Measurements from ENCODE around the gene RABGAP1L.

DNA sequence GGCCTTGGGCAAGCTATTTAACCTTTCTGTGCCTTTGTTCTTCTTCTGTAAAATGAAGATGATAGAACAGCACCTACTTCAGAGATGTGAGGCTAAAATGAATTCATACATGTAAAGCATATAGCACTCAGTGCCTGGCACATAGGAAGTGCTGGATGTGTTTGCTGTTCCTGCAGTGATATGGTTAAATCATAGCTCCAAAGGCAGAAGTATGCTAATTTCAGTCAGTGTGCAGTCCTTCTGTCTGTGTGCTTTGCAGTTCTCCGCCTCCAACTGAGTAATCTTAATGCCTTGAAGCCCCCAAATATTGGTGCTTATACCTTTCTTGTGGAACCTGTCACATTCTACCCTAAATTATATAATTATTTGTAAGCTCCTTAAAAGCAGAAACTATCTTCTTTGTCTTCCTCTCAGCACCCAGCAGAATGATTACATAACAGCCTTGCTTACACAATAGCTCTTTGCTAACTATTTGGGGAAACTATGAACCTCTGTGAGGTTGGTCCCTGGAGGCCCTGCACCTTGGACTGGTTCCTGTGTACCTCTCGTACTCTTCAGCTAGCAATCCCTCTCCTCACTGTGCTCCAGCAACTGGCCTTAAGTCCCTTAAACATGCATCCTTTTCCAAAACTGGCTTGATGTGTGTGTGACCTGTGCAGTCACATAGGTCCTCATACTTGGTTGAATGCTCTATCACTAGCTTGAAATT lies 783.4 kb downstream of the RABGAP1L start:
- TF ChIP-seq CTCF (conservative IDR thresholded peaks at IDR 0.05; ENCODE audit: low read length) (no peak), EZH2phosphoT487 (IDR thresholded peaks at IDR 0.05; ENCODE audit: borderline replicate concordance) (no peak)
